DOHH2 (cell line): ENCODE measurements around the gene TSNAXIP1.

Source experiments
- H3F3A ChIP-seq: fragments of 200-600 bp; sonication (generic), shearing (Covaris generic); 2 replicates; pipeline ENCODE4 v1.6.0; 2016; ENCODE audit warnings: antibody characterized with exemption, mild to moderate bottlenecking; ENCODE audit not compliant: control insufficient read depth, insufficient read depth
- H3K27ac ChIP-seq: fragments of 200-600 bp; sonication (generic); 2 replicates; pipeline ENCODE4 v1.5.1; 2014; ENCODE audit warnings: low read depth, mild to moderate bottlenecking, low read length, moderate library complexity
- H3K27me3 ChIP-seq: fragments of 200-600 bp; sonication (generic); 2 replicates; pipeline ENCODE4 v1.6.1; 2014; ENCODE audit warnings: mild to moderate bottlenecking, low read length, mixed read lengths; ENCODE audit not compliant: control insufficient read depth
- H3K36me3 ChIP-seq: fragments of 200-600 bp; sonication (generic); 2 replicates; pipeline ENCODE4 v1.6.1; 2014; ENCODE audit warnings: mild to moderate bottlenecking, low read length, moderate library complexity, mixed read lengths; ENCODE audit not compliant: control insufficient read depth
- H3K4me1 ChIP-seq: fragments of 200-600 bp; sonication (generic); 2 replicates; pipeline ENCODE4 v1.6.1; 2014; ENCODE audit warnings: mild to moderate bottlenecking, low read length, mixed read lengths; ENCODE audit not compliant: control insufficient read depth
- H3K4me2 ChIP-seq: fragments of 200-600 bp; sonication (generic); 2 replicates; pipeline ENCODE4 v1.6.0; 2014; ENCODE audit warnings: mild to moderate bottlenecking, low read length, moderate library complexity
- H3K4me3 ChIP-seq: fragments of 200-600 bp; sonication (generic); 2 replicates; pipeline ENCODE4 v1.5.1; 2014; ENCODE audit warnings: mild to moderate bottlenecking, low read length, mixed read lengths
- H3K79me2 ChIP-seq: fragments of 200-600 bp; sonication (generic); 2 replicates; pipeline ENCODE4 v1.6.1; 2014; ENCODE audit warnings: mild to moderate bottlenecking, low read length, mixed read lengths; ENCODE audit not compliant: control insufficient read depth
- H3K9me2 ChIP-seq: fragments of 200-600 bp; sonication (generic); replicated peaks from 2 replicates; pipeline ENCODE4 v1.6.1; 2014; ENCODE audit warnings: mild to moderate bottlenecking, low read length, mixed read lengths; ENCODE audit not compliant: control insufficient read depth
- H3K9me3 ChIP-seq: fragments of 200-600 bp; sonication (generic); 2 replicates; pipeline ENCODE4 v1.6.1; 2014; ENCODE audit warnings: antibody characterized with exemption, low read length, mixed read lengths; ENCODE audit not compliant: control insufficient read depth, insufficient read depth
- H4K20me1 ChIP-seq: fragments of 200-600 bp; sonication (generic); 2 replicates; pipeline ENCODE4 v1.6.0; 2014; ENCODE audit warnings: low read depth, mild to moderate bottlenecking, antibody characterized with exemption, low read length, moderate library complexity; ENCODE audit not compliant: control insufficient read depth, insufficient read depth
- EZH2phosphoT487 ChIP-seq: fragments of 200-600 bp; sonication (generic); IDR thresholded peaks from 2 replicates; pipeline ENCODE4 v1.6.1; 2017; ENCODE audit warnings: borderline replicate concordance, mild to moderate bottlenecking, antibody characterized with exemption, low read length, moderate library complexity, mixed read lengths
- TF ChIP-seq, protein P1 (sequence below): fragments of 200-600 bp; sonication (generic); IDR thresholded peaks from one replicate; pipeline ENCODE4 v1.5.1; 2014; ENCODE audit warnings: antibody characterized with exemption, mild to moderate bottlenecking, low read depth, low read length; ENCODE audit not compliant: poor library complexity, severe bottlenecking

TSNAXIP1 gene

DNA sequence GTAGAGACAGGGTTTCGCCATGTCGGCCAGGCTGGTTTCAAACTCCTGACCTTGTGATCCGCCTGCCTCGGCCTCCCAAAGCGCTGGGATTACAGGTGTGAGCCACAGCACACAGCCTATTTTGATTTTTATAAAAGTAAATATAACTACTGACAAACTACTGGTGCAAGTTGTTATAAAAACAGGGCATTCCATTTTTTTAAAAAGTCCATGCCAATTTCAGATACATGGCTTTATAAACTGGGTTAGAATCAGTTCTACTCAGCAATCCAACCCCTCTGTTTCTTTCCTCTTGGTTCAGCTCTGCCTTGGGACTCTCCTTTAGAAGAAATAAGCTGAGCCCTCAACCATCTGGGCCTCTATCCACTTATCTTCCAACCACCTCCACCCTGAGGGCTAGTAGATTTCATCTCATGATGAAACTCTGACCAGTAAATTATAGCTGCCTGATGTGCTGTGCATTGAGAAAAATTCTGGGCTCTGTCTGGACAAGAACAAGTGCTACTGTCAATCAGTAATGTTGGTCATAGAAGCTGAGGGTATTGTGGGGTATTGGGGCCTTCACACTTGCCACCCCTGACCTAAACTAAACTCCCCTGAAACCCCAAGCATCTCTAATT lies 10.5 kb upstream of the TSNAXIP1 start:
- H3K4me1 ChIP-seq: peaks cover 2% of the 10 kb centered on the region
- H3K27ac ChIP-seq: no peak overlapping the region
- no peaks in the 10 kb centered on the region for H4K20me1 ChIP-seq
- H3K9me3 ChIP-seq: no peaks in the 10 kb centered on the region
- H3K79me2 ChIP-seq: peaks cover 37% of the 10 kb centered on the region
- no peak overlapping the region for H3K4me3 ChIP-seq
- H3F3A ChIP-seq: no peaks in the 10 kb centered on the region
- H3K9me2 ChIP-seq: no peaks in the 10 kb centered on the region
- TF ChIP-seq, protein P1, sequence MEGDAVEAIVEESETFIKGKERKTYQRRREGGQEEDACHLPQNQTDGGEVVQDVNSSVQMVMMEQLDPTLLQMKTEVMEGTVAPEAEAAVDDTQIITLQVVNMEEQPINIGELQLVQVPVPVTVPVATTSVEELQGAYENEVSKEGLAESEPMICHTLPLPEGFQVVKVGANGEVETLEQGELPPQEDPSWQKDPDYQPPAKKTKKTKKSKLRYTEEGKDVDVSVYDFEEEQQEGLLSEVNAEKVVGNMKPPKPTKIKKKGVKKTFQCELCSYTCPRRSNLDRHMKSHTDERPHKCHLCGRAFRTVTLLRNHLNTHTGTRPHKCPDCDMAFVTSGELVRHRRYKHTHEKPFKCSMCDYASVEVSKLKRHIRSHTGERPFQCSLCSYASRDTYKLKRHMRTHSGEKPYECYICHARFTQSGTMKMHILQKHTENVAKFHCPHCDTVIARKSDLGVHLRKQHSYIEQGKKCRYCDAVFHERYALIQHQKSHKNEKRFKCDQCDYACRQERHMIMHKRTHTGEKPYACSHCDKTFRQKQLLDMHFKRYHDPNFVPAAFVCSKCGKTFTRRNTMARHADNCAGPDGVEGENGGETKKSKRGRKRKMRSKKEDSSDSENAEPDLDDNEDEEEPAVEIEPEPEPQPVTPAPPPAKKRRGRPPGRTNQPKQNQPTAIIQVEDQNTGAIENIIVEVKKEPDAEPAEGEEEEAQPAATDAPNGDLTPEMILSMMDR: no peak
- TF ChIP-seq EZH2phosphoT487: no peak
- no peaks in the 10 kb centered on the region for H3K27me3 ChIP-seq
- H3K4me2 ChIP-seq: no peak overlapping the region
- peaks cover 16% of the 10 kb centered on the region for H3K36me3 ChIP-seq

- peaks cover 60% of the 10 kb centered on the region for H3K79me2 ChIP-seq
- no peak for TF ChIP-seq EZH2phosphoT487
- TF ChIP-seq, protein P1: no peak
- H3K27me3 ChIP-seq: no peaks in the 10 kb centered on the region
- 0 out of 2 replicates have a peak, but pooled peaks cover 3% of the 10 kb centered on the region for H3F3A ChIP-seq
- peaks cover 34% of the 10 kb centered on the region for H3K4me1 ChIP-seq
- H3K4me2 ChIP-seq: no peak overlapping the region
- H4K20me1 ChIP-seq: no peaks in the 10 kb centered on the region
- no peak overlapping the region for H3K4me3 ChIP-seq
- H3K27ac ChIP-seq: no peak overlapping the region
- H3K9me3 ChIP-seq: no peaks in the 10 kb centered on the region
- no peaks in the 10 kb centered on the region for H3K9me2 ChIP-seq
- peaks cover 38% of the 10 kb centered on the region for H3K36me3 ChIP-seq
Observed at GRCh38 chr16:67800338-67800926, 6.3 kb upstream of the TSNAXIP1 start.

- H3K9me2 ChIP-seq: no peaks in the 10 kb centered on the region
- no peak overlapping the region for H3K4me3 ChIP-seq
- 0 out of 2 replicates have a peak overlapping the region, but pooled peaks have one; percentile 15 for H3K27ac ChIP-seq
- TF ChIP-seq, protein P1: no peak
- no peak for TF ChIP-seq EZH2phosphoT487
- H3F3A ChIP-seq: 0 out of 2 replicates have a peak, but pooled peaks cover 3% of the 10 kb centered on the region
- H3K36me3 ChIP-seq: peaks cover 41% of the 10 kb centered on the region
- no peaks in the 10 kb centered on the region for H3K9me3 ChIP-seq
- peaks cover 69% of the 10 kb centered on the region for H3K79me2 ChIP-seq
- H3K4me1 ChIP-seq: peaks cover 38% of the 10 kb centered on the region
- H3K4me2 ChIP-seq: peak overlapping the region; percentile 20
- H4K20me1 ChIP-seq: no peaks in the 10 kb centered on the region
- no peaks in the 10 kb centered on the region for H3K27me3 ChIP-seq
Observed at GRCh38 chr16:67801241-67801640, 5.4 kb upstream of the TSNAXIP1 start.
